NCI-H1417 treated with DMSO at 0.1 percent for 48 hours (cell line): ENCODE results near the gene HNRNPA1.
"Not testable (repeated sequence)": the region's sequence is repeated elsewhere in the genome, so short reads cannot be mapped to it uniquely, and the experiment has no call there.

Source experiments
- DNase-seq: peaks from one replicate; lab custom pipeline; 2025; lab: John Stamatoyannopoulos, UW

The HNRNPA1 gene

DNA sequence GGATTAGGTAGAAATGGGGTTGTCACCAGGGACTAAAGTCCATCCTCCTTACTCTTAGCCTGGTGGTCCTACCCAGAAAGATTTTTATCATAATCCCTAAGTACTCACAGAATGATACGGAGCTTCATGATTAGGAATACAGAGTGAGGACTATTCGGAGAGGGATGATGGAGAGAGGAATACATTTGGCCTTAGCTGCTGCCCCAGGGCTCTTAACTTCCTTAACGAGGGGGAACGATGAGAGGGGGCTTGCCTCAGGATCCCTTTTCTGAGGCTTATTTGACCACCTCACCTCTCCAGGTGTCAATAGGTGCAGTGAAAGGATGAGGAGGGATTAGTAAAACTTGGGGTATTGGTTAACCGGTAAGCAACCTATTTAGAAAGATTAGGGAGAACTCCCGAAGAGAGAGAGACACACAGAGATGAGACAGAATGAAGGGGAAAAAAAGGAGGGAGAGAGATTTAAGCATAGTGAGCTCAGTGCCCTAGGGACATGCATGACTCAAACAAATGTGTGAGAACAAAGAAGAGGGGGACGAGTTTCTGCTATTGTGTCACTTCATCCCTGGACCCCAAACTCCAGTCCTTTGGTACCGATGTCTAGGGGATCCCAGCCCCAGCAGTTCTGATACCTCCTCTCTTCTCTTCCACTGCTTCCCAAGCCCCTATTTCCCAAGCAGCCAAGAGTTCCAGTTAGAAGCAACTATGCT lies 19.1 kb downstream of the HNRNPA1 start:
- no peak for DNase-seq

DNA sequence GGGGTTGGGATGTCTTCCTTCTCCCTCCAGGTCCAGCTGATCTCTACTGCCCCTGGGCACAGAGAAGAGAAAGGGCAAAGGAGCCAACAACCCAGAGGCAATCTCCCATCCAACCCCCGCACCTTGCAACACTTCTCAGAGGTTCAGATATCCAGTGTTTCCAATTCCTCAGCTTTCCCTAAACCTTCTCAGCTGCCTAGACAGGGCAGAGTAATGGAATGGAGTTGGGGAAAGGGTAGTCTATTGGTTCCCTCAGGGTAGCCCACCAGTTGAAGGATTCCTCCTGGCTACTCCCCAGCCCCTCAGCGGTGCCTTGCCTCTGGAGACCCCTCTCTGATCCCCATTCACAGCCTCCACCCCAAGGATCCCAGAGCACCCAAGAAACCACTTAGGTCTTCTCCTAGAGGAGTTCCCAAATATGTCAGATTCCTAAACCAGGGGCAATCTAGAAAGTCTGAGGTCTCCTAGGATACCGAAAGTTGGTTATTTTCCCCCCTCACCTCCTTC lies 19.8 kb downstream of the HNRNPA1 start:
- DNase-seq, result no peak

DNA sequence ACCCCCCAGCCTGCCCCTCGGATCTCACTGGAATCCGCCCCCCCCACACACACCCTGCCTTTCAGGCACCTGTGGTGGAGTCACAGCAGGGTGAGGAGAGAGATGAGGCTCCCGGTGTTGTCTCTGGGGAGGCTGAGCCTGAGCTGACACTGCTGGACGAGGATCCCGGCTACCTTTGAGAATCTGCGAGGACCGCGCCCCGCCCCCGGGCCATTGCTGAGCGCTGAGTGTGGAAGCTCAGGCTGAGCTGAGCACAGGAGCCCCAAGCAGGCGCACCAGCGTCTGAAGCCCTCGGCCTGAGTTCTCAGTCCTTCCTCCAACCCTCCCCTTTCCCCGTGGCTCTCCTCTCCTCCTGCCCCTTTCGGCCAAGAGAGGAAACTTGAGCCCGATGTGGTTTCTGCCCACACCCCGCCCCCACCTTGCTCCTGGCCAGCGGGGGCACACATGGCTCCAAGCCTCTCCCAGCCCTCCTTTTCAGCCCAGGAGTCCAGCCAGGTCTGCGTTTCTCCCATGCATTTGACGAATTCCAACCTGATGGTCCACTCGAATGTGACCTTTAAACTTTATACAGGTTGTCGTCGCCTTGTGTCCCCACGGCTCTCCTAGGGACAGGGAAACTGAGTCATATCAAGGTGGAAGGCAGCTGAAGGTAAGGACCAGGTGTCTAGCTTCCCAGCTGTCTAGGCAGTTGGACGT lies 20.4 kb downstream of the HNRNPA1 start, which contains the start of gene NFE2:
Gene NFE2 (minus strand): TSS at position 284 of the 696 bp plus-strand sequence. CDS start 5,767 bp downstream, outside the sequence.
- no peak for DNase-seq

DNA sequence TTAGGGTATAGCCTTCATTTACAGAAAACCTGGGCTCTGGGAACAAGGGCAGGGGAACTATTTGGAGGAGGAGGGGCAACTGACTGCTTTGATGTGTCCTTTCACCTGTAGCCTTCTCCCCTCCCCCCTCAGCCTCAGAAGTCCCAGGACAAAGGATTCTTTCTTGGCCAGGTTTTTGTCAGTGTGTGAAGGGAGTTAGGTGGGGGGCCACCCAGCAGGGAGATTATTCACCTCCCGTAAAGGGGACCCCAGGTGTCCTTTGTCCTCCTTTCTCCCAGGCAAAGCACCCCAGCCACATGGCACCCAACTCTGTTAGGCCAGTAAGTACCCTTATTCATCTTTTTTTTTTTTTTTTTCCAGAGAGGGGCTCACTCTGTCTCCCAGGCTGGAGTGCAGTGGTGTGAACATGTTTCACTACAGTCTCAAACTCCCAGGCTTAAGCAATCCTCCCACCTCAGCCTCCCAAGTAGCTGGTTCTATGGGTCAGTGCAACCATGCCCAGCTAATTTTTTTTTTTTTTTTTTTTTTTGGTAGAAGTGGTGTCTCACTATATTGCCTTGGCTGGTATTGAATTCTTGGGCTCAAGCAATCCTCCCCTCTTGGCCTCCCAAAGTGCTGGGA lies 21.0 kb downstream of the HNRNPA1 start:
- DNase-seq, result no peak

DNA sequence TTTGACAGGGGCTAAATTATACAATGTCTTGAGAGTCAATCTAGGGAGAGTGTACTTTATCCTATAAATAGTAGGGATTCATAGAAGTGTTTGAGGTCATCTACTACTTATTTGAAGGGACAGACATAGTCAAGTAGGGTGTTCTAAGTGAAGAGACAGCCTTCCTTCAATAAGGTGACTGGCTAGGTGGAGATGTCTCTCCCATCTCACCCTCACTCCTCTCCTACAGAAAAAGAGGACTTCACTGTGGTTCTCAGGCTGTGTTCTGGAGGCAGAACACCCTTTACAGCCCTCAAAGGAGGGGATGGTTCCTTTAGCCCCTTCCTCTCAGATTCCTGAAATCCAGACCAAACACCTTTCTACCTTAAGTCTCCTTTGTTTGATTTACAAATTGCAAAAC lies 23.1 kb downstream of the HNRNPA1 start:
- DNase-seq, result no peak

DNA sequence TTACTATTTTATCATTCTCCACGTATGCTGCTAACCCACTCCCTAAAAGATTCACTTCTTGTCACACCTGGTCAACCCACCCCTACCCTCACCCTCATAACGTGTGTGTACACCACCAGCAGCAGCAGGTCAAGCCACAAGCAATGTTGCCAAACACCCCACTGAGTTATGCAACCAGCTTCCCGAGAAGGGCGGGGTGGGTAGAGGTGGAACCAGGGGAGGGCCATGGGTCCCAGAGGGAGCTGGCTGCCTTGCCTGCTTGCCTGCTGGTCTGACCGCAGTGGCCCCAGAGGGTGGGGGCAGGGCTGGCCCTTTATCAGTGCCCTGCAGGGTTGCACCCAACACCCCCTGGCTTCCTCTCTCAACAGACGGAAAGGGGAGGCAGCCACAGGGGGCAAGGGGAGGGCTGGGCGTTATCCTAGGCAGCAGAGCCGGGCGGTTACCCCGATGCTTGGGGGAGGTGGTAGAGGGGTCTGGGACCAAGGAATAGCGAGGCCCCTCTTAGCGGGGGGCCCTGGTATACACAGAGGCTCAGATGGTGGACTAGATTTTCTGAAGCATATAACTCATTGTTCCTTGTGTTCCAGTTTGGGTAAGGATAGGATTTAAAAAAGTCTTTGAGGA lies 23.8 kb downstream of the HNRNPA1 start:
- no peak for DNase-seq

DNA sequence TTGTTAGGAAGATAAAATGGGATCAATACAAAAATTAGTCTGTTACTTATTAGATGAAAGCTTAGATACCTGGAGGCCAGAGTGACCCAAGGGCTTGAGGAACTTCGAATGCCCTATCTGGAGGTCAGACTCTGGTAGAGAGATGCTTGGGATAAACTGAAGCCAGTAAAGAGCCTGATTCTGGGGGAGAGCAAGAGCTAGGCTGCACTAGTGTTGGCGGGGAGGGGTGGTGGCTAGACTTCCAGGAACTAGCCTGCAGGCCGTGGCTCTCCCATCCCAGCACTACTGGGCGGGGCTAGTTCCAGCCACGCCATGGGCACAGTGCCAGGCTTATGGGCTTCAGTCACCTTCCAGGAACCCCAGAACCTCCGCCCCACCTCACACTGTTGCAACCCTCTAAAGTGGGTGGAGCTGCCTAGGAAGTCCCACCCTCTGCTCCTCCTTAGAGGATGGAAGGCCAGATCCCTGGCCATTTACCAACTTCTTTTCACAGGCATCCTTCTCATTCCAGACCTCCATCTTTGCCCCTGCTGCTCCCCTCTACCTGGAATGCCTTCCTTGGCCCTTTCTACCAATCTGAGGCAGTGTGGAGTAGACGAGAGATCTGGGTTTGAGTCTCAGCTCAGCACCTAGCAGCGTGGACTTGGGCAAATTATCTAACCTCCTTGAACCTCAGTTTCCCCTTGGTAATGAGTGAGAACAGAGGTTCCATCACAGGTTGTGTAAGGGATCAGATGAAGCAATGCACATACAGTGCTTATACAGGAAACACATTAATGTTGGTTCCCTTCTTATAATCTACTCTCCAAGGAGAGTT lies 26.6 kb downstream of the HNRNPA1 start:
- DNase-seq, result no peak

DNA sequence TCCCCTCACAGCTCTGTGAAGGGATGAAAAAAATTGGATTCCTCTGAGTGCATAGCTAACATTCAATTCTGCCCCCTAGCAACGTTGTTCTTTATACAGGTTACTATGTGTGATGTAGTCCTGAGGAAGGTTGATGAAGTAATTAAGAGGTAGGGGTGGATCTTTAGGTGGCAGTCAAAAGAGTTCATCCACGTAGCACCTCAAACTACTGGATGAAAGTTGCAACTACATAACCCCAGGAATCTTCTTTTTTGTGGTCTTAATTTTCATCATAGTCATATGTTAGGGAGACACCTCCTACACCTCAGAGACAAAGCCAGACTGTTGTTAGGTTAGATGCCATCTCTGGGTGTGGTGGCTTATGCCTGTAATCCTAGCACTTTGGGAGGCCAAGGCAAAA lies 30.5 kb downstream of the HNRNPA1 start:
- no peak for DNase-seq

DNA sequence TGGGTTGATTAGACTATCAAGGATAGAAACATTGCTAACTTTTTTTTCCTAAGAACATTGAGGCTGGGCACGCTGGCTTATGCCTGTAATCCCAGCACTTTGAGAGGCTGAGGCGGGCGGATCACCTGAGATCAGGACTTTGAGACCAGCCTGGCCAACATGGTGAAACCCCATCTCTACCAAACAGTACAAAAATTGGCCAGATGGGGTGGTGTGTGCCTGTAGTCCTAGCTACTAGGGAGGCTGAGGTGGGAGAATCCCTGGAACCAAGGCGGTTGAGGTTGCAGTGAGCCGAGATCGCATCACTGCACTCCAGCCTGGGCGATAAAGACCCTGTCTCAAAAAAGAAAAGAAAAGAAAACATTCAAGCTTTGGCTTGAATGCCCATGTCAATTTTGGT lies 31.8 kb downstream of the HNRNPA1 start:
- DNase-seq, result not testable (repeated sequence)

DNA sequence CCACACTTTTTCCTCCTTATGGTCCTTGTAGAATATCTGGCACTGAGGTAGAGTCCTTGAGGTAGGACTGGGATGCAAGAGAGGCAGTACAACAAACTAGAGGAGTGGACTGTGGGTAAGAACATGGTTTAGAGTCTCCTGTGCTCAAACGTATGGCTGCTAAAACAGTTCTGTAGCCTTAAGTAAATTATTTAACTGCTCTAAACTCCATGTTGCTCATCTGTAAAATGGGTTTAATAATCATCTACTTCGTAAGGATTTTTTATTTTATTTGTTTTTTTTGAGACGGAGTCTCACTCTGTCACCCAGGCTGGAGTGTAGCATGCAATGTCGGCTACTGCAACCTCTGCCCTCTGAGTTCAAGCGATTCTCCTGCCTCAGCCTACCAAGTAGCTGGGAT lies 40.8 kb downstream of the HNRNPA1 start:
- no peak for DNase-seq

DNA sequence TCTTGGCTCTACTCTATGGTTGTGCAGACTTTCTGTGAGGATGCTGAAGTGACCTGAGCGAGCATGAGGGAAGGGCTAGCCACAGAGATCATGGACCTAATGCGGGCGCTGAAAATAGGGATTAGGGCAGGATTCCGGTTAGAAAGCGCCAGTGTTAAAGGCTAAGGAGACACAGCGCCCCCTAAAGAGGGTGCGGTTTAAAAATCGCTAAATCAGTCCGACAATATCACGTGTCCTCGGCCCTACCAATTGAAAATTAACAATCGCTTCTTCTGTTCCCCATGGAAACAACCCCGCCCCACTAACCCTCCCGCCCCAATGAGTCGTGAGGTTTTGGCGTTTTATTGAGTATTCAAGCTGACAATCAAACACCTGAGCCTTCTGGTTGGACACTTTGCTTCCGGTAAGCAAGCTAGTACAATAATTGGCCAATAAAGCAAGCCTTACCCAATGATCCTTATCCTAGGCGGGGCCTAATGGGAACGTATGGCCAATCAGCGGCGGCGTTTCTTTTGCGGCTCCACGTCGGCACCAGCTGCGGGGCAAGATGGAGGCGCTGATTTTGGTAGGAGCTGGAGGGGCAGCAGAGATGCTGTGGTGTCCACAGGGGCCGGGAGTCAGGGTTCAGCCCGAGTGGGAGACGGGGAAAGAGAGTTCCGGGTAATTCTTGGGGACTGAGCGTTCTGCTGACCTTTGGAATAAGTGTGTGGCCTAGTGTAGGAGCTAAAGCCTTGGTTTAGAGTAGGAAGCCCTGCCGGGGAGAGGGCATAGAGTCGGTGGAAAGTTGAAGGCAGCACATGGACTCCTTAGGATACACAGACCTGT lies 44.3 kb downstream of the HNRNPA1 start, which contains the start of gene COPZ1:
Gene COPZ1 (plus strand): TSS at position 515 of the 825 bp plus-strand sequence. CDS start 33 bp downstream, at position 548.
- DNase-seq, result peak; percentile 99

DNA sequence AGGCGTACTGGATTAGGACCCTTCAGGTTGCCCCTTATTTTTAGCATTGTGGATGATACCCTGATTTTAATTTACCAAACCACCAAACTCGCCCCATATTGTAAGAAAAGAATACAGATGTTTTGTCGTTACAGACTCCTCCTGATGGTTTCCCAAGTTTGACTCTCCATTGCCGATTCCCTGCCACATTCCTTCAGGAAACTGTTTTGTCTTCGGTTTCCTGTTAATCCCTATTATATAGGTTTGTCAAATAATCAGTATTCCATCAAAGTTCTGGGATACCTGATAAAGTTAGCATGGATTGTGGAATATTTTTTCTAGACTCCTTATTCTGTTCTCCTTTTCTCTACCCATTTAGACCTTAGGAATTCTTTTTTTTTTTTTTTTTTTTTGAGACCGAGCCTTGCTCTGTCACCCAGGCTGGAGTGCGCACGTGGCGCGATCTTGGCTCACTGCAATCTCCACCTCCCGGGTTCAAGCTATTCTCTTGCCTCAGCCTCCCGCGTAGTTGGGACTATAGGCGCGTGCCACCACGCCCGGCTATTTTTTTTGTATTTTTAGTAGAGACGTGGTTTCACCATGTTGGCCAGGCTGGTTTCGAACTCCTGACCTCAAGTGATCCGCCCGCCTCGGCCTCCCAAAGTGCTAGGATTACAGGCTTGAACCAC lies 45.0 kb downstream of the HNRNPA1 start:
- DNase-seq, result not testable (repeated sequence)

DNA sequence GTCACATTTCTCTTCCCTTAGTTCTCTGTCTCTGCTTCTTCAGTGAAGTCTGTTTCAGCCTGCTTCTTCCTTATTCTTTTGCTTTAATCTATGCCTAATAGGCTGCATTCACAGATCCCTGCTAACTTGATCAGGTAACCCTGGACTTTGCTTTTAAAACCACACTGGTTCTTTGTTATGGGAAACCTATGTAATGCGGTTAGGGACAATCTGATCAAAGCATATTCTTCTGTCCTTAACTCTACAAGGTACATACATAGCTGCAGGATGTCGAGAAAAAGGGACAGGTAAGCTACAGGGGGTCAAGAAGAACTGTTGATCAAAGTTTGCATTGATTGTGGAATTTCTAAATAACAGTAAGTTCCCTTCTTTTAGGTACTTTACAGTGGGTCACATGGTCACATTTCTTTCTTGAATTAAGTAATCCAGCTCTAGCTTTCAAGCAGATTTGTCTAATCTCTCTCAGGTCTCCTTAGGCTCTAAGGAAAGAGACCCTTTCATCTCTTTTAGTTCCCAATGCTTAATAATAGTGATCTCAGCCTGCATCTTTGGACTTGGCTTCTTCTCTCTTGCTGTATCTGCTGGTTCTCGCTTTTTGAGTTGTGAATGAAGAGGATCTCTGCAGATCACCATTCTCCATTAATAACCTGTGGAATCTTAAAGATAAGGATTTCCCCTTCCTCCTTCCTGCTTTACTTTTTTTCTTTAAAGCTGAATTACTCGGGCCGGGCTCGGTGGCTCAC lies 48.2 kb downstream of the HNRNPA1 start:
- DNase-seq, result no peak

DNA sequence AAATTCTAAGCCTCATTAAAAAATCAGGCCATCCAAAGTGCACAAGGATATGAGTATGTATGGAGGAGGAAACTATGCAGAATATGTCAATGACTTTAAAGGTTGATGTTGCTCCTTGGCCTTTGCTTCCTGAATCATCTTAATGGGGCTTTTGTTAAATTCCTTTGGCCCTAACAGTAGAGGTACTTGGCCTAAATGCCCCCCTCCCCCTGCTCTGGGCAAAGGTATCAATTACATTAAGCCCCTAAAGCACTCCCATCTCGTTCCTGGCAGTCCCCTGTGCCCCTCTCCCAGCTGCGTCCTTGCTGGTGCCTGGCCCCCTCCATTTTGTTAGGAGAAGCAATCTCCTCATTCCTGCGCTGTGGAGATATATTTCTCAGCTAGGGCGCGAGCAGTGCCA lies 49.2 kb downstream of the HNRNPA1 start:
- no peak for DNase-seq

DNA sequence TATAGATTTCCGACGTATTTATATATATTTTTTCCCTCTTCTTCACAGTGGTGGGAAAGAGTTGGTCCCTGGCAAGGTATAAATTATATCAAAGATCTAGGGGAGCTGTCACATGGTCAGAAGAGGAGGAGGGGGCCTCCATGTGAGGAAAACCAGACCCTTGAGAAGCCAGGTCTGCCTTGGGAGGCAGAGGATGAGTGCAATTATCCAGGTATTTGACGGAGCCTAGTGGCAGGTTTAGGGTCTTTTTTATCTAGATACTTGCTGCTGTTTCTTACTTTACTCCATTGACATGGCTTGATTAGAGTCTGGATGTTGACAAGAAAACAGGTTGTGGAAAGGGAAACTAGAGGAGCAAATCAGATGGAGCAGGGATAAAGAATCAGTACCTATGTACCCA lies 49.9 kb downstream of the HNRNPA1 start:
- no peak for DNase-seq

DNA sequence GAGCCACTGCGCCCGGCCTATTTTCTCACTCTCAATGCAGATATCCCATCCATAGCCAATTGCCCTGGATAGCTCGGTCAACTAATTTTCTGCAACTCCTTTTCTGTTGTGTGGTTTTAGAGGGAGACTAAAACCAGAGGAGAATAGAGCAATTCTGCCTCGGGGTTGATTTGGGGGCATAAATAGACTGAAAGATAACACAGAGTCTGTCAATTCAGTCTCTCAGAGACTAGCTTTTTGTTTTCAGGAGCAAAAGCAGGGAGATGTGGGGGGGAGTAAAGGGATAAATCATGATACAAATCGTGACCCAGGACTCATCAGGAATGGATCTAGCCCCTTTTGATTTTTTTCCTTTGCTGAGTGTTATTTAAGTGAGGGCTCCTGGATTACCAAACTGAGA lies 50.9 kb downstream of the HNRNPA1 start:
- DNase-seq, result no peak

DNA sequence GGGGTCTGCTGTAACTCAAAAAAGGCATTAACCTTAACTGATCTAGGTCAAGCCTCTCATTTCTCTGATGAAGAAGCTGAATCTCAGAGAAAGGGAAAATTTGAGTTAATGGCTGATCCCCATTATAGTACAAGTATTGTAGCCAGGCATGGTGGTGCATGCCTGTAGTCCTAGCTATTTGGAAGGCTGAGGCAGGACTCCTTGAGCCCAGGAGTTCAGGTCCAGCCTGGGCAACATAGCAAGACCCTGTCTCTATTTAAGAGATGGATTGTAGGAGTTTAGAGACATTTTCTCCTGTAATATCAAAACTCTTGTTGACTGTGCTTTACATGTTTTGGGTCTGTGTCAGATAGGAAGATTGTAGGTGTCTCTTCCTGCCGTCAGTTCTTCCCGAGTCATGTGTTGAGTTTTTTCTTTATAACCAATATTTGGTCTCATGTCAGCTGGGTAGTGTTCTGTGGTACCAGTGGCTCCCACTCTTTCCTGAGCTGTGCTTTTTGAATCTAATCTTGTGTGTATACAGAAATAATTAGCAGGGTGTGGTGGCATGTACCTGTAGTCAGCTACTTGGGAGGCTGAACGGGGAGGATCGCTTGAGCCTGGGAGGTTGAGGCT lies 53.0 kb downstream of the HNRNPA1 start:
- DNase-seq, result no peak
